Lower lobe of right lung (tissue), 2 donors: ENCODE measurements around the gene COLEC12. TPM values are rescaled to one million over a fixed set of nuclear protein-coding genes. Genes with fewer than 3 reads are reported as not detected.
A peak's percentile ranks its signal among the peaks of the same experiment; 100 is the strongest.

Source experiments
- ATAC-seq, 2 donors: fragments of 200-7000 bp; cut with Tn5 transposase; one replicate each; pipeline ENCODE4 v1.9.1; 2020 to 2022; ENCODE audit warnings: mild to moderate bottlenecking in 2 of 2, moderate library complexity in 2 of 2
- DNase-seq: peaks from one replicate; pipeline ENCODE4 v3.0.0-alpha.2; 2020
- H3K27ac ChIP-seq: fragments of 200-600 bp; one replicate; pipeline ENCODE4 v1.8.0; 2022
- H3K27me3 ChIP-seq: fragments of 200-600 bp; one replicate; pipeline ENCODE4 v1.8.0; 2022; ENCODE audit warnings: low read depth
- H3K36me3 ChIP-seq: fragments of 200-600 bp; one replicate; pipeline ENCODE4 v1.8.0; 2022; ENCODE audit warnings: mild to moderate bottlenecking
- H3K4me1 ChIP-seq: fragments of 200-600 bp; one replicate; pipeline ENCODE4 v1.8.0; 2022
- H3K4me3 ChIP-seq: fragments of 200-600 bp; one replicate; pipeline ENCODE4 v1.8.0; 2022; ENCODE audit warnings: mild to moderate bottlenecking
- H3K9me3 ChIP-seq: fragments of 200-600 bp; one replicate; pipeline ENCODE4 v1.8.0; 2022
- CTCF ChIP-seq: fragments of 200-600 bp; IDR thresholded peaks from one replicate; pipeline ENCODE4 v1.8.0; 2022; ENCODE audit warnings: antibody characterized with exemption, mild to moderate bottlenecking
- intact Hi-C: fragments of 100-400 bp; cut with DNase I; formaldehyde crosslinking; loops from one replicate; pipeline ENCODE4 v1.11.0; 2022
- total RNA-seq: library from RNA; stranded (reverse); fragmentation: NEBNext Ultra II Directional; extraction: Animal tissue kit (Norgen Biotek cat#: 25700); gene quantifications from one replicate; pipeline ENCODE4 v1.2.1, GENCODE V29; 2021
- donor health status: DM: no; HTN: yes; CAD: no; lungs with severe emphysema.

COLEC12 gene
- total RNA-seq, 1 donor from 2014 or later = 79.2 TPM

- Histone ChIP-seq H3K9me3 (no peaks in the 10 kb centered on the region), H3K36me3 (no peaks in the 10 kb centered on the region), H3K27ac (no peak overlapping the region), H3K27me3 (no peaks in the 10 kb centered on the region), H3K4me1 (peaks cover 22% of the 10 kb centered on the region), H3K4me3 (no peak overlapping the region)
- DNase-seq (no peak), ATAC-seq (no peak)
- TF ChIP-seq CTCF = no peak
- intact Hi-C loops = no loop called here
These were observed 21.8 kb downstream of the COLEC12 start for GRCh38 chr18:478681-479080.

GRCh38 chr18:477565-477964 is 22.9 kb downstream of the COLEC12 start:
- no peak for DNase-seq
- Histone ChIP-seq H3K9me3 (no peaks in the 10 kb centered on the region), H3K36me3 (no peaks in the 10 kb centered on the region), H3K4me3 (no peak overlapping the region), H3K27me3 (no peaks in the 10 kb centered on the region), H3K4me1 (peaks cover 22% of the 10 kb centered on the region), H3K27ac (no peak overlapping the region)
- intact Hi-C loops = no loop called here
- TF ChIP-seq CTCF = peak; percentile 53
- peak; percentile 62 to 78 for ATAC-seq

- no peaks in the 10 kb centered on the region for H3K36me3 ChIP-seq
- H3K9me3 ChIP-seq = no peaks in the 10 kb centered on the region
- no peaks in the 10 kb centered on the region for H3K27me3 ChIP-seq
- intact Hi-C loops = no loop called here
- H3K4me3 ChIP-seq = no peak overlapping the region
- ATAC-seq = no peak
- no peak for TF ChIP-seq CTCF
- no peak overlapping the region for H3K27ac ChIP-seq
- no peak for DNase-seq
- H3K4me1 ChIP-seq = peaks cover 26% of the 10 kb centered on the region
These were observed 24.2 kb downstream of the COLEC12 start for GRCh38 chr18:476251-476664.

GRCh38 chr18:475202-476031 is 25.1 kb downstream of the COLEC12 start:
- H3K36me3 ChIP-seq = no peaks in the 10 kb centered on the region

GRCh38 chr18:474416-474815 is 26.1 kb downstream of the COLEC12 start:
- Histone ChIP-seq H3K4me1 (peaks cover 37% of the 10 kb centered on the region), H3K36me3 (no peaks in the 10 kb centered on the region), H3K9me3 (no peaks in the 10 kb centered on the region), H3K27me3 (no peaks in the 10 kb centered on the region), H3K4me3 (no peak overlapping the region), H3K27ac (peak overlapping the region; percentile 39)
- no peak for TF ChIP-seq CTCF
- no peak for ATAC-seq
- intact Hi-C loops = no loop called here
- no peak for DNase-seq

More at GRCh38 chr18:475202-476031, 25.1 kb downstream of the COLEC12 start:
- DNase-seq = no peak
- intact Hi-C loops = no loop called here
- Histone ChIP-seq H3K4me1 (peaks cover 32% of the 10 kb centered on the region), H3K9me3 (no peaks in the 10 kb centered on the region), H3K27me3 (no peaks in the 10 kb centered on the region), H3K4me3 (no peak overlapping the region), H3K27ac (peak overlapping the region; percentile 25)
- no peak for ATAC-seq
- TF ChIP-seq CTCF = no peak
